HepG2 (cell line): ENCODE results near the gene FXR2. TPM values are rescaled to one million over a fixed set of nuclear protein-coding genes. Genes with fewer than 3 reads are reported as not detected.
A peak's percentile ranks its signal among the peaks of the same experiment; 100 is the strongest.

Source experiments
- ATAC-seq: fragments of 200-7000 bp; cut with Tn5 transposase; 3 replicates; pipeline ENCODE4 v1.9.1; 2020; ENCODE audit warnings: mild to moderate bottlenecking, moderate library complexity
- BruUV-seq: library from RNA; stranded (reverse); fragments of 400-500 nt; replicated peaks from 2 replicates; lab custom pipeline; 2021; lab: Mats Ljungman, UMichigan
- CTCF ChIA-PET: fragments of 300-600 bp; formaldehyde crosslinking; extraction: SDS; loops from one replicate; lab custom pipeline; 2021; ENCODE audit warnings: low total read pairs, inconsistent platforms, low intra/inter-chr PET ratio; lab: Yijun Ruan, JAX
- POLR2A ChIA-PET: fragments of 350-600 bp; sonication (Branson Sonifier 250); formaldehyde crosslinking; loops from one replicate; lab custom pipeline; 2020; ENCODE audit warnings: antibody characterized with exemption, inconsistent platforms; lab: Yijun Ruan, JAX
- DNase-seq: peaks from one replicate; pipeline ENCODE4 v3.0.0-alpha.2; 2015; ENCODE audit warnings: low spot score
- FAIRE-seq: peaks from 3 replicates; lab custom pipeline; 2011; peaks lifted over from hg19 to GRCh38; lab: Jason Lieb, UNC
- H2AFZ ChIP-seq: one replicate; pipeline ENCODE4 v1.6.1; 2011; ENCODE audit warnings: low read length, inconsistent platforms
- H3K27ac ChIP-seq: fragments of 300-600 bp; 3 replicates; pipeline ENCODE4 v1.8.0; 2011; ENCODE audit warnings: mixed run types, mild to moderate bottlenecking, mixed read lengths, low read length, inconsistent platforms; ENCODE audit not compliant: insufficient read depth; ENCODE audit errors: extremely low read length
- H3K27me3 ChIP-seq, 2 experiments: fragments of 200-600 bp in 1 of 2; 2 replicates in 1 of 2; 3 replicates in 1 of 2; pipeline versions ENCODE4 v1.6.0 to v1.8.0; 2011; ENCODE audit warnings: low read length in 2 of 2, mild to moderate bottlenecking in 2 of 2, moderate library complexity in 2 of 2, inconsistent platforms in 1 of 2; ENCODE audit not compliant: insufficient read depth in 2 of 2, control insufficient read depth in 1 of 2
- H3K36me3 ChIP-seq, 2 experiments: fragments of 200-600 bp in 1 of 2; replicated peaks in 1 of 2; 2 replicates in 1 of 2; 3 replicates in 1 of 2; pipeline versions ENCODE4 v1.5.1 to v1.8.0; 2011; ENCODE audit warnings: low read length in 2 of 2, inconsistent platforms in 1 of 2; ENCODE audit not compliant: insufficient read depth in 2 of 2, control insufficient read depth in 1 of 2
- H3K4me1 ChIP-seq: 2 replicates; pipeline ENCODE4 v1.5.1; 2012; ENCODE audit warnings: low read length, inconsistent platforms; ENCODE audit not compliant: insufficient read depth
- H3K4me2 ChIP-seq: 2 replicates; pipeline ENCODE4 v1.6.0; 2011; ENCODE audit warnings: low read depth, low read length, inconsistent platforms
- H3K4me3 ChIP-seq, 3 experiments: fragments of 200-600 bp in 1 of 3; sonication (generic), shearing (Covaris generic) in 1 of 3; replicated peaks in 1 of 3; 2 replicates each; pipeline ENCODE4 v1.5.1; 2011 to 2016; ENCODE audit warnings: low read length in 3 of 3, inconsistent platforms in 2 of 3, low read depth in 2 of 3, mild to moderate bottlenecking in 2 of 3, control low read depth in 1 of 3, mixed read lengths in 1 of 3; ENCODE audit not compliant: insufficient read depth in 1 of 3
- H3K79me2 ChIP-seq: one replicate; pipeline ENCODE4 v1.6.1; 2011; ENCODE audit warnings: low read length, inconsistent platforms; ENCODE audit not compliant: insufficient read depth
- H3K9ac ChIP-seq: 2 replicates; pipeline ENCODE4 v1.6.0; 2011; ENCODE audit warnings: mild to moderate bottlenecking, low read depth, low read length, inconsistent platforms; ENCODE audit not compliant: insufficient read depth
- H3K9me3 ChIP-seq: 2 replicates; pipeline ENCODE4 v1.5.1; 2012; ENCODE audit warnings: mild to moderate bottlenecking, low read length
- H4K20me1 ChIP-seq: 2 replicates; pipeline ENCODE4 v1.6.0; 2011; ENCODE audit warnings: inconsistent platforms, mild to moderate bottlenecking, low read length, moderate library complexity; ENCODE audit not compliant: insufficient read depth
- ELF3 ChIP-seq: IDR thresholded peaks from 2 replicates; pipeline ENCODE4 v1.6.1; 2016; ENCODE audit warnings: missing genetic modification reagents, missing compliant biosample characterization
- HIVEP1 ChIP-seq: sonication (generic); formaldehyde crosslinking; IDR thresholded peaks from 2 replicates; pipeline ENCODE4 v1.4.0; 2020; ENCODE audit warnings: mild to moderate bottlenecking, missing genetic modification reagents
- HNF4A ChIP-seq: sonication (generic); formaldehyde crosslinking; IDR thresholded peaks from 2 replicates; pipeline ENCODE4 v1.4.0; 2020; ENCODE audit warnings: missing genetic modification reagents
- IKZF5 ChIP-seq: IDR thresholded peaks from 2 replicates; pipeline ENCODE4 v1.6.1; 2018; ENCODE audit warnings: missing genetic modification reagents, mild to moderate bottlenecking, missing compliant biosample characterization
- LCORL ChIP-seq, 2 experiments: fragments of 450-650 bp in 1 of 2; sonication (generic) in 1 of 2; formaldehyde crosslinking in 1 of 2; IDR thresholded peaks; 2 replicates each; pipeline versions ENCODE4 v1.5.0 to v1.6.1; 2017 to 2020; ENCODE audit warnings: antibody characterized with exemption in 1 of 2, missing genetic modification reagents in 1 of 2
- RXRA ChIP-seq: sonication (generic); formaldehyde crosslinking; IDR thresholded peaks from 2 replicates; pipeline ENCODE4 v1.5.1; 2020; ENCODE audit warnings: missing genetic modification reagents
- RXRB ChIP-seq: IDR thresholded peaks from 2 replicates; pipeline ENCODE4 v1.6.1; 2016; ENCODE audit warnings: borderline replicate concordance, missing genetic modification reagents, missing compliant biosample characterization
- SALL1 ChIP-seq: sonication (generic); formaldehyde crosslinking; IDR thresholded peaks from 2 replicates; pipeline ENCODE4 v1.8.0; 2022; ENCODE audit warnings: mild to moderate bottlenecking, missing genetic modification reagents
- SAP130 ChIP-seq: IDR thresholded peaks from 2 replicates; pipeline ENCODE4 v1.6.1; 2016; ENCODE audit warnings: low read depth
- SRY ChIP-seq: sonication (generic); formaldehyde crosslinking; IDR thresholded peaks from 2 replicates; pipeline ENCODE4 v1.8.0; 2022; ENCODE audit warnings: mild to moderate bottlenecking, missing genetic modification reagents
- TFAP4 ChIP-seq: sonication (generic); IDR thresholded peaks from 2 replicates; pipeline ENCODE4 v1.6.1; 2016; ENCODE audit warnings: low read depth, borderline replicate concordance
- ZBTB7A ChIP-seq: sonication (generic); formaldehyde crosslinking; IDR thresholded peaks from 2 replicates; pipeline ENCODE4 v1.8.0; 2022; ENCODE audit warnings: mild to moderate bottlenecking, missing genetic modification reagents
- ZNF251 ChIP-seq: sonication (generic); formaldehyde crosslinking; IDR thresholded peaks from 2 replicates; pipeline ENCODE4 v1.9.0; 2021; ENCODE audit warnings: mild to moderate bottlenecking, missing genetic modification reagents
- ZNF33A ChIP-seq: sonication (generic); formaldehyde crosslinking; IDR thresholded peaks from 2 replicates; pipeline ENCODE4 v1.5.1; 2020; ENCODE audit warnings: missing genetic modification reagents, mild to moderate bottlenecking, moderate library complexity, borderline replicate concordance
- ZNF550 ChIP-seq: sonication (generic); formaldehyde crosslinking; IDR thresholded peaks from 2 replicates; pipeline ENCODE4 v1.4.0; 2020; ENCODE audit warnings: mild to moderate bottlenecking, missing genetic modification reagents, borderline replicate concordance
- ZNF605 ChIP-seq: sonication (generic); formaldehyde crosslinking; IDR thresholded peaks from 2 replicates; pipeline ENCODE4 v1.8.0; 2022; ENCODE audit warnings: mild to moderate bottlenecking, missing genetic modification reagents
- WGBS: methylation state at CpG from one replicate; pipeline ENCODE4 v1.1.6; 2017; ENCODE audit warnings: low lambda C conversion rate; 5-methylcytosine and 5-hydroxymethylcytosine counted together
- in situ Hi-C: cut with HindIII; loops from 2 replicates; pipeline ENCODE4 v1.10.0; 2017; ENCODE audit warnings: low pct_unique_long_range_greater_than_20kb; ENCODE audit not compliant: extremely low pct_ligation_motif_present
- intact Hi-C: fragments of 100-400 bp; cut with micrococcal nuclease; formaldehyde crosslinking; loops from one replicate; pipeline ENCODE4 v1.10.0; 2022; ENCODE audit not compliant: unreplicated experiment
- polyA plus RNA-seq, 8 experiments: library from polyadenylated mRNA; depleted of rRNA in 3 of 8; stranded (reverse) in 7 of 8; unstranded in 1 of 8; fragments of >200 nt; fragmentation: Illumina TruSeq in 4 of 8; extraction: Trizol in 4 of 8; gene quantifications; 2 replicates each; pipeline versions ENCODE4 v1.2.1 to v1.2.3, GENCODE V29; 2011 to 2016; ENCODE audit warnings: low read depth in 4 of 8, missing spikeins in 1 of 8, mixed read lengths in 1 of 8; ENCODE audit not compliant: insufficient read depth in 1 of 8
- total RNA-seq, 5 experiments: library from RNA; depleted of rRNA; stranded (reverse); fragments of >200 nt; fragmentation: Illumina TruSeq; extraction: Trizol; gene quantifications; 2 replicates each; pipeline ENCODE4 v1.2.3, GENCODE V29; 2016; ENCODE audit warnings: low read depth in 1 of 5
- TF ChIP-seq, protein P1 (sequence below): sonication (generic); formaldehyde crosslinking; IDR thresholded peaks from 2 replicates; pipeline ENCODE4 v1.4.0; 2020; ENCODE audit warnings: missing genetic modification reagents, mild to moderate bottlenecking, borderline replicate concordance

Gene FXR2
- total and polyA plus RNA-seq, 2 of the 13 experiments (the other 11 are each of a cell fraction or from before 2014, with no cell fraction given) = 20.9 to 24.4 TPM

DNA sequence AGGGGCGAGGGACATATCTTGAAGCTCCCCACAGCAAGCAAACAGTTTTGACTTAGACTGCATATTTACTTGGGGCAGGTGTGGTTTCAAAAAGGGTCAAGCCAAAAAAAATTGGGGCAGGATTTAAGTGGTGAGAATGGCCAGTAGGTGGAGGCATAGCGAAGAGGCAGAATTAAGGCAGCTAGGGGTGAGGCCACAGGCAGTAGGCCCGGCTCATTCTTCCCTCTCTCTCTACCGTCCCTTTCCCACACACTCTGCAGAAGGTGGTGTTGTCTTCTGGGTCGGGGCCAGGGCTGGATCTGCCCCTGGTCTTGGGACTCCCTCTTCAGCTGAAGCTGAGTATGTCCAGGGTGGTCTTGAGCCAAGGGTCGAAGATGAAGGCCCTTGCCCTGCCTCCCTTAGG, 17.8 kb upstream of the FXR2 start (continued):
- no peak for TF ChIP-seq ZBTB7A (CRISPR knock-in tag)

GRCh38 chr17:7631398-7632380, 17.0 kb upstream of the FXR2 start:
- ATAC-seq (peak; percentile 19), DNase-seq (peak; percentile 63), FAIRE-seq (peak; percentile 40)
- peak overlapping the region; percentile 38 to 64 (median 39) for H3K4me3 ChIP-seq
- peak overlapping the region; percentile 81 for H2AFZ ChIP-seq
- no peaks in the 10 kb centered on the region for H3K36me3 ChIP-seq
- H3K27me3 ChIP-seq = no peaks in the 10 kb centered on the region; a peak in 1 of 5 replicates
- H4K20me1 ChIP-seq = no peaks in the 10 kb centered on the region
- H3K9me3 ChIP-seq = no peaks in the 10 kb centered on the region
- in situ Hi-C loops (loop anchor here (5.0 kb wide), 2 partner anchors 56 to 86 kb away; partner anchors contain the start of genes DNAH2, TP53 and WRAP53), intact Hi-C loops (loop anchor here (5.0 kb wide), 2 partner anchors 41 to 56 kb away; partner anchors contain the start of genes TP53 and WRAP53)
- ChIA-PET CTCF (interaction anchor here (1.6 kb wide), 1 partner anchor 42 kb away, joined by 5 read pairs; no protein-coding TSS in a partner anchor), POLR2A (interaction anchor here (0.8 to 4.4 kb wide), 7 partner anchors 16 to 58 kb away, joined by 3 to 56 read pairs (median 9); partner anchors contain the start of genes ATP1B2, CD68, FXR2 and MPDU1)
- peak overlapping the region; percentile 86 for H3K4me2 ChIP-seq
- peak overlapping the region; percentile 60; the same call in 1 of the 2 replicates for H3K9ac ChIP-seq
- H3K4me1 ChIP-seq = peaks cover 56% of the 10 kb centered on the region
- WGBS = 0% methylated on average over 11 of the region's 11 CpGs
- peak overlapping the region; percentile 46 for H3K27ac ChIP-seq
- H3K79me2 ChIP-seq = peaks cover 8% of the 10 kb centered on the region
- no TSS peak for BruUV-seq
- TF ChIP-seq HNF4A (CRISPR knock-in tag) = 0 out of 2 replicates have a peak, but pooled peaks have one; percentile 15
- TF ChIP-seq IKZF5 = 0 out of 2 replicates have a peak, but pooled peaks have one; percentile 46
- TF ChIP-seq HIVEP1 = peak; percentile 57
- no peak for TF ChIP-seq ZNF33A (CRISPR knock-in tag)
- TF ChIP-seq ZNF550 (CRISPR knock-in tag) = no peak
- TF ChIP-seq ZNF251 (CRISPR knock-in tag) = no peak
- no peak for TF ChIP-seq LCORL (IDR thresholded peaks at IDR 0.05)
- peak; percentile 14; the same call in 1 of the 2 replicates for TF ChIP-seq LCORL (CRISPR knock-in tag; IDR thresholded peaks at IDR 0.05)
- TF ChIP-seq TFAP4 = peak; percentile 79; the same call in 1 of the 2 replicates
- no peak for TF ChIP-seq RXRA (CRISPR knock-in tag)
- TF ChIP-seq RXRB = peak; percentile 4; the same call in 1 of the 2 replicates
- TF ChIP-seq SRY (CRISPR knock-in tag) = 0 out of 2 replicates have a peak, but pooled peaks have one; percentile 45
- TF ChIP-seq, protein P1, sequence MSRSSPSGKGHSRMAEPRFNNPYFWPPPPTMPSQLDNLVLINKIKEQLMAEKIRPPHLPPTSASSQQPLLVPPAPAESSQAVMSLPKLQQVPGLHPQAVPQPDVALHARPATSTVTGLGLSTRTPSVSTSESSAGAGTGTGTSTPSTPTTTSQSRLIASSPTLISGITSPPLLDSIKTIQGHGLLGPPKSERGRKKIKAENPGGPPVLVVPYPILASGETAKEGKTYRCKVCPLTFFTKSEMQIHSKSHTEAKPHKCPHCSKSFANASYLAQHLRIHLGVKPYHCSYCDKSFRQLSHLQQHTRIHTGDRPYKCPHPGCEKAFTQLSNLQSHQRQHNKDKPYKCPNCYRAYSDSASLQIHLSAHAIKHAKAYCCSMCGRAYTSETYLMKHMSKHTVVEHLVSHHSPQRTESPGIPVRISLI = peak; percentile 10; the same call in 1 of the 2 replicates
- TF ChIP-seq ELF3 = no peak
- 0 out of 2 replicates have a peak, but pooled peaks have one; percentile 35 for TF ChIP-seq ZNF605 (CRISPR knock-in tag)
- TF ChIP-seq SALL1 (CRISPR knock-in tag) = 0 out of 2 replicates have a peak, but pooled peaks have one; percentile 13
- peak; percentile 31; the same call in 1 of the 2 replicates for TF ChIP-seq SAP130 (CRISPR knock-in tag)
